Fibroblast of skin of right biceps (primary cell): ENCODE measurements around the gene HSP90AA1.

Experiments used
- DNase-seq: peaks from one replicate; pipeline ENCODE4 v3.0.0-alpha.2; 2013

Gene HSP90AA1

DNA sequence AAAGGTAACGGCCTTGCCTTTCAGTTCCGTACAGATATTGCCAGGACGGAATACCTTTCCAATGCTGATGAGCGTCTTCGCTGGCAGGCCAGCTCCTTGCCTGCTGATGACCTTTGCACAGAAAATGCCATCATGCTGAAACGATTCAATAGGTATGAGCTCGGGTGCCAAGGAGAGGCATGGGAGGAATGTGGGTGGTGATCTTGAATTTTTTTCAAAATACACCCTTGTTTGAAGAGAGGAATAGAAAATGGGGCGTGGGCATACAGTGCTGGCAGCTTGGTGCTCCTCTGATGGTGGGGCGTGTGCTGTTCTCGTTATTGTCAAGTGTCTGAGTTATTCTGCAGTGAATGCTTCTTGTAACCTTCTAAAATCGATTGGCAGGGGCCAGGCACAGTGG, 52.5 kb downstream of the HSP90AA1 start:
- no peak for DNase-seq

DNA sequence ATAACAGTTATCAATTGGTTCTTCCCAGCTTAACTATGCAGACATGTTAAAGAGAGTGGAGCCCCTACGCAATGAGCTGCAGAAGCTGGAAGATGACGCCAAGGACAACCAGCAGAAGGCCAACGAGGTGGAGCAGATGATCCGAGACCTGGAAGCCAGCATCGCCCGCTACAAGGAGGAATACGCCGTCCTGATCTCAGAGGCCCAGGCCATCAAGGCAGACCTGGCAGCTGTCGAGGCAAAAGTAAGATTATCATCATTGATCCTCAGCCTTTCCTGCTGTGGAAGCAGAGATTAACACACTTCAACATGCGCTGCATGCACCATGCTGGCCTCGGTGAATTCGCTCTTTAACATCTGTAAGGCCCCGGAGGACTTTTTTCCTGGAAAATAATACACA, 53.6 kb downstream of the HSP90AA1 start:
- no peak for DNase-seq
